Posterior cingulate gyrus (tissue), 11 donors: ENCODE data around the gene SNX21.
"Not testable (repeated sequence)": the region's sequence is repeated elsewhere in the genome, so short reads cannot be mapped to it uniquely, and the experiment has no call there.

Experiments
- DNase-seq, 10 donors: peaks; one replicate each; pipeline versions ENCODE4 v3.0.0 to v3.0.0-alpha.2; 2020 to 2021; ENCODE audit warnings: mixed read lengths in 3 of 10
- intact Hi-C: fragments of 100-400 bp; cut with DNase I; formaldehyde crosslinking; loops from one replicate; pipeline ENCODE4 v1.15.1; 2023

Gene SNX21

DNA sequence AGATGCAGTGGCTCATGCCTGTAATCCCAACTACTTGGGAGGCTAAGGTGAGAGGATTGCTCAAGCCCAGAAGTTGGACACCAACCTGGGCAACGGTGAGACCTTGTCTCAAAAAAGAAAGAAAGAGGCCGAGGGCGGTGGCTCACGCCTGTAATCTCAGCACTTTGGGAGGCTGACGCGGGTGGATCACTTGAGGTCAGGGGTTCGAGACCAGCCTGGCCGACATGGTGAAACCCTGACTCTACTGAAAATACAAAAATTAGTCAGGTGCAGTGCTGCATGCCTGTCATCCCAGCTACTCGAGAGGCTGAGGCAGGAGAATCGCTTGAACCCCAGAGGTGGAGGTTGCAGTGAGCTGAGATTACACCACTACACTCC lies 40.5 kb downstream of the SNX21 start:
- intact Hi-C loops, DNase-seq: not testable (repeated sequence)

DNA sequence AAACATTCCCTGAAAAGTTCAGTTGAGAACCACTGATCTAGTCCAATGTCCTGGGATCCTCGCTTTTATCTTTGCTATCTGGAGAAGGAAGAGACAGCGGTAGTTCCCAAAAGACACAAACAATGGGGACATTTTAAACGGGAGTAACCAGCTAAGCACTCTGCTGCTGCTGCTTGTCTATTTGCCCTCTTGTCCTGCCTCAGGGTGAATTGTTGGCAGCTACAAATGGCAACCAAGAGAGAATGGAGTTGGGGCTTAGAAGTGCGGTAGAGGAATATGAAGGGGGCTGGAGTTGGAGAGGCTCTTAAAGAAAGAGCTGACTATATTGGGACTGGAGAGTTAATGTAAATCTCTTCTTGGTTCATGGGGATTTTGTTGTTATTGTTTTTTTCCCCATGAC lies 41.0 kb downstream of the SNX21 start:
- no peak for DNase-seq
- intact Hi-C loops, result no loop called here

DNA sequence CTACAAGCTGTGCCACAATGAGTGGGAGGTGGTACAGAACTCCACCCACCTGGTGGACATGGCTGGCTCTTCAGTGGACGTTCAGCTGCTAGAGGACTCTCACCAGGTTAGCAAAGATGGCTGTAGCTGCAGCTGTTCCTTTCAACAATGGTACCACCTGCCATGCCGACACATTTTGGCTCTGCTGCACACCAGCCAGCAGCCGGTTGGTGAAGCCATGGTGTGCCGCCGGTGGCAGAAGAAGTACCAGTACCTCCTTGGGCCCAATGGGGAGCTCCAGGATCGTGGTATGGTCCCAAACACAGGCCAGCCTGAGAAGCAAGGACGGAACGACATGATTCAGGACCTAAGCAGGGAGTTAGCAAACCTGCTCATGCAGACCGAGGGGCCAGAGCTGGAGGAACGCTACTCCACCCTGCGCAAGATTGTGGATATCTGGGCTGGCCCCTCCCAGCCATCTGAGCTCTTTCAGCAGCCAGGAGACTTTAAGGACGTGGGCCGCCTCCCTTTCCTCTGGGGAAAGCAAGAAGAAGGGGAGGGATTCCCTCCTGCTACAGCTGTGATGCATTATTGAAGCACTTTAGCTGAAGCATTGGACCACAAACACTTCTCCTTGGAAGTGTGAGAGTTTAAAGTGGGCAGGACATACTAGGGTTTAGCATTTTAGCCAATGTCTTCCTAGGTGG lies 44.6 kb downstream of the SNX21 start:
- intact Hi-C loops, result no loop called here

DNA sequence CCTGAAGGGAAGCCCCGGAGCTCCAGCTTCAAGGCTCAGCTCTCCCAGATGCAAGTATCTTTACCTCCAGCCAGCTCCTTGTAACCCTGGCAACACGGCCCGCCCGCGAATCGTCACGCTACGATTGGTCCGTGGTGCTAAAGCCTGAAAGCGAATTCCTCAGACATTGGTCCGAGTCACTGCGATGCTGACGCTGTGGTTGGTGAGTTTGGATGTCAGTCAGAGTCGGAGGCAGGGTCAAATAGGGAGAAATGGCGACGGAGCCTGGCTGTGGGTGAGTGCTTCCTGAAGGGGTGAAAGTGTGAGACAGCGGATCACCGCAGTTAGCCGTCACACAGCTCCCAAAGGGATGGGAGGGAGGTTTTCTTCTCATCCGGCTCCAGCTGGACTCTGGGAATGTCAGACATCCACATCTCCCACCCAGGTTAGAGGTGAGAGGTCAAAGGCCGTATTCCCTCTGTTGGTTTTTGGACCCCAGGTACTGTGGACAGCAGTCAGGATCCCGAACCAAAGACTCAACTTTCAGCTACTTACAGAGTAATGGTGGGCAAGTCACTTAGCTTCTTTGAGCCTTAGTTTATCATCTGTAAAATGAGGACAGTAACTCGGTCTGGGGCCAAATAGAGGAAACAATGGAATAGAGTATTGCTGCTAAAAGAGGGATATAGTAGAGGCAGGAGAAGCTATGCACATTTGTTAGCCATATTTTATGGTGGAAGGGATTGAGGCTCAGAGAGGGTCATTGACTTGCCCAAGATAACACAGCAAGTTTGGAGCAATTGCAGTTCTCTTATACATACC lies 47.6 kb downstream of the SNX21 start, which contains the start of gene ZSWIM1:
Gene ZSWIM1, plus strand, starts transcription at position 240 of the 801 bp plus-strand sequence. CDS start 1,366 bp downstream, outside the sequence.
- intact Hi-C loops, result loop anchor here (1.0 kb wide), 1 partner anchor 24 kb away; the partner anchor contains the start of genes ACOT8 and ZSWIM3
- peak; percentile 98 to 100 (median 100) for DNase-seq

More for the DNA sequence above, 44.6 kb downstream of the SNX21 start:
- peak in 3 of 10 donors; percentile 11 to 88 (median 53) for DNase-seq

DNA sequence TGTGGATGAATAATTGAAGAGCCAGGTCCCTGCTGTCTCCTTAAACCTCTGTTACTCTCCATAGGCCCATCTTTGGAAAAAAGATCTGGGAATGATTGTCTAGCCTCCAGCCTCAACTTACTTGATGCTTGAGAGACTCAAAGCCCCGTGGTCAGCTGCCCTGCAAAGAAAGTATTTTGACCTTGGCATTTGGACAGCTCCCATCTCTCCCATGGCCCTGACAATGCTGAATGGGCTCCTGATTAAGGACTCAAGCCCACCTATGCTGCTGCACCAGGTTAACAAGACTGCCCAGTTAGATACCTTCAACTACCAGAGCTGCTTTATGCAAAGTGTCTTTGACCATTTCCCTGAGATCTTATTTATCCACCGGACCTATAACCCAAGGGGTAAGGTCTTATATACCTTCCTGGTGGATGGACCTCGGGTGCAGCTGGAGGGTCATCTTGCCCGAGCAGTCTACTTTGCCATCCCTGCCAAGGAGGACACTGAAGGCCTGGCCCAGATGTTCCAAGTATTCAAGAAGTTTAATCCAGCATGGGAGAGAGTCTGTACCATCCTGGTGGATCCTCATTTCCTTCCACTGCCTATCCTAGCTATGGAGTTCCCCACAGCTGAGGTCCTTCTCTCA lies 49.0 kb downstream of the SNX21 start:
- peak in 1 of 10 donors; percentile 65 for DNase-seq
- intact Hi-C loops, result no loop called here

DNA sequence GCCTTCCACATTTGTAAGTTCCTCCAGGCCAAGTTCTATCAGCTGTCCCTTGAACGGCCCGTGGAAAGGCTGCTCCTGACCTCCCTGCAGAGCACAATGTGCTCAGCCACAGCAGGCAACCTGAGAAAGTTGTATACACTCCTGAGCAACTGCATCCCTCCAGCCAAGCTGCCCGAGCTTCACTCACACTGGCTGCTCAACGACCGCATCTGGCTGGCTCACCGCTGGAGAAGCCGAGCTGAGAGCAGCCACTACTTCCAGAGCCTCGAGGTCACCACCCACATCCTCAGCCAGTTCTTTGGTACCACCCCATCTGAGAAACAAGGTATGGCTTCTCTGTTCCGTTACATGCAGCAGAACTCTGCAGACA lies 49.5 kb downstream of the SNX21 start:
- peak in 1 of 10 donors; percentile 50 for DNase-seq
- intact Hi-C loops, result no loop called here

DNA sequence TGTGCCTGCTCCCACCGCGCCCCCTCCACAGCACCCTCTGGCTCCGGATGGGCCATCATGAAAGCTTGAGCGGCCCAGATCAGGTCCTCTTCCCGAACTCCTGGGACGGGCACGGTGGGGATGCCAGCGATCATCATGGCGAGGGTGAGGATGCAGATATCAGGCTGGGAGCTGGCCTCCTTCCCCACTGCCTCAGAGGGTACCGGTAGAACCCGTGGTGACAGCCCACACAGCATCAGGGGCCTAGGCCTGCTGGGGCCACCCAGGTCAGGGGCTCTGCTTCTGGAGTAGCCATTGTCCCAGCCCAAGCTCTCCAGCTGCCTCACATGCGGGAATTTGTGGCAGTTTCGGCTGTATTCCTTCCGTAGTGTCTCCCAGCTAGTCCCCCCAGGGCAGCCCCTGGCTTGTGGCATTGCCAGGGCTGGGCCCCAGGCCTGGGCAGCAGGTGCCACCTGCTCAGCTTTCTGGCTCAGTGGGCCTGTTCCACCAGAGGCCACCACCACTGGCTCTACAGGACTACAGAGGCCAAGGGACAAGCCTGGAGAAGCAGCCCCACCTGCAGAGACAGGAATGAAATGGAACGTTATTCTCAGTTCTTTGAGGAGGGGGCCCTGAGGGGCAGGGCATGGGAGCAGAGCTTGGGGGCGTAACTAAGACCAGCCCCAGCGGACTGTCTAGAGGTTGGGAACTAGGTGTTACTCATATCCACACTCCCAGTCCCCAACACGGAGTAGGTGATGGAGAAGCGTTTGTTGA lies 53.2 kb downstream of the SNX21 start:
- intact Hi-C loops, result no loop called here
- DNase-seq, result peak in 1 of 10 donors; percentile 64

DNA sequence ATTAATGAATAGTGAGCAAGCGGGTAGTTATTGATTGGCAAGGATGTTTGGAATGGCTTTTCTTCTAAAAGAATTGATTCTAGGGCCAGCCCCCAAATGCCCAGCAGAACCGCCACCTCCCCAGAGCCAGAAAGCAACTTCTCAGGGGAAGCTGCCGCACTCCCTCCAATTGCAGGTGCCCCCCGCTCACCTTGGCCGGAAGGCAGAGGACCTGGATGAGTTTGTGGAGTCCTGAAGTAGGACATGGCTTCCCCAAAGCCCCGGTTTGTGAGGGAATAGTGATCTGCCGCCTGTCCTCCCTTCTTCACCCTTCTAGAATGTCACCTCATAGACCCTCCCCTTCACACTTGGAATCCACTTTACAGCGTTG lies 53.7 kb downstream of the SNX21 start, which contains the start of gene SPATA25:
Gene SPATA25, minus strand, starts transcription at position 277 of the 370 bp plus-strand sequence. Its CDS starts 32 bp downstream, at position 245.
- intact Hi-C loops, result no loop called here
- DNase-seq, result peak in 1 of 10 donors; percentile 50

DNA sequence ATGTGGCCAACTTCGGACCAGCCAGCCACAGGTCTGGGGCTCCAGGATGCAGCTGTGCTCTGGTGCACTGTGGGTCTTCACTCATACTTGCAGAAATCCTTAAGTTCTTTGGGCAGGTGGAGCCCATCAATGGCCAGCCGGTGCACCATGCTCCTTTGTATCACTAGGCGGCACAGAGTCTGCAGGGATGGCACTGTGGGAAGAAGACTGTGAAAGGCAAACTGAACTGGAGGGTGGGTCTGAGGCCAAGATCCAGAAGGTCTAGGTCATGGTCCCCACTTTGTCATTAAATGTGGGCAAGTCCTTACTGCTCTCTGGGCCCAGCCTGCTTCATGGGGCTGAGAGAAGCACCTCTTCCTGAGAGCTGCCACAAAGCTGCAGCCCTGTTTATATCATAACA lies 55.1 kb downstream of the SNX21 start:
- peak in 1 of 10 donors; percentile 47 for DNase-seq
- intact Hi-C loops, result no loop called here

DNA sequence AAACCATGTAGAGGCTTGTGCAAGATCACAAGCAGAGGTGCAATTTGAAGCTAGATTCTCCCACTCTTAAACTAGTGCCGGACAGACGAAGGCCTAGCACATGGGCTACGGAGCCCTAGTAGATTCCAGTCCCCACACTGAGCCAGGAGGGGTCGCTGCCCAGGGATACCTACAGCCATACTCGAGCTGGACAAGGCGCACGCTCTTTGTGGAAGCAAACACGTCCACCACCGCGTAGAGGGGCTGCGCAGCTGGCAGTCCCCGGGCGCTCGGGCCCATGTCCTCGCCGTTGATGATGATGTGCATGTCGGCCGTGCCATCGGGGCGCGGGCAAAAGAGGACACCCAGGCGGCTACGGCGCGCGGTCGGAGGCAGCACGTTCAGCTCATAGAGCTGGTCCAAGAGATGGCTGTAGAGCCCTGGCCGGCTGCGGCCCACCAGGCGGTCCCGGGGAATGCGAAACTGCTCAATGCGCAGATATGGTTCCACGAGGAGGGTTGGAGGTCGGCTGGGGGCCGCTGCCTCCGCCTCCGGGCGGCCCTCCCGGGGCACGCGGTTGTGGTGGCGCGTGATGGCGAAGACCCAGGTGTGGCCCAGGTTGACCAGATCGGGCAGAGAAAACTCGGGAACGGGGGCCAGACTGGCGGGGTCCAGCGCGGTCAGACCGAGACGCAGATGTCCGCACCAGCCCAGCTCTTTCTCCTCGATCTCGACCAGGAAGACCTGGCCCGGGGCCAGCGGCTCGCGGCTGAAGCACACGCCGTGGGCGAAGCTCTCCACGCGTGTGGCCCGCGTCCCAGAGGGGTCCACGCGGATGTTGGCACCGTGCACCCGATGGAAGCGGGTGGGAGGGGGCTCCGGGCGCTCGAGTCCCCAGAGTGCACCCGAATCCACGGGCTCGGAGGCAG lies 56.7 kb downstream of the SNX21 start:
- intact Hi-C loops, result loop anchor here (2.0 to 5.0 kb wide), 2 partner anchors 42 to 78 kb away; partner anchors contain the start of genes PCIF1 and UBE2C
- peak; percentile 49 to 96 (median 73) for DNase-seq

DNA sequence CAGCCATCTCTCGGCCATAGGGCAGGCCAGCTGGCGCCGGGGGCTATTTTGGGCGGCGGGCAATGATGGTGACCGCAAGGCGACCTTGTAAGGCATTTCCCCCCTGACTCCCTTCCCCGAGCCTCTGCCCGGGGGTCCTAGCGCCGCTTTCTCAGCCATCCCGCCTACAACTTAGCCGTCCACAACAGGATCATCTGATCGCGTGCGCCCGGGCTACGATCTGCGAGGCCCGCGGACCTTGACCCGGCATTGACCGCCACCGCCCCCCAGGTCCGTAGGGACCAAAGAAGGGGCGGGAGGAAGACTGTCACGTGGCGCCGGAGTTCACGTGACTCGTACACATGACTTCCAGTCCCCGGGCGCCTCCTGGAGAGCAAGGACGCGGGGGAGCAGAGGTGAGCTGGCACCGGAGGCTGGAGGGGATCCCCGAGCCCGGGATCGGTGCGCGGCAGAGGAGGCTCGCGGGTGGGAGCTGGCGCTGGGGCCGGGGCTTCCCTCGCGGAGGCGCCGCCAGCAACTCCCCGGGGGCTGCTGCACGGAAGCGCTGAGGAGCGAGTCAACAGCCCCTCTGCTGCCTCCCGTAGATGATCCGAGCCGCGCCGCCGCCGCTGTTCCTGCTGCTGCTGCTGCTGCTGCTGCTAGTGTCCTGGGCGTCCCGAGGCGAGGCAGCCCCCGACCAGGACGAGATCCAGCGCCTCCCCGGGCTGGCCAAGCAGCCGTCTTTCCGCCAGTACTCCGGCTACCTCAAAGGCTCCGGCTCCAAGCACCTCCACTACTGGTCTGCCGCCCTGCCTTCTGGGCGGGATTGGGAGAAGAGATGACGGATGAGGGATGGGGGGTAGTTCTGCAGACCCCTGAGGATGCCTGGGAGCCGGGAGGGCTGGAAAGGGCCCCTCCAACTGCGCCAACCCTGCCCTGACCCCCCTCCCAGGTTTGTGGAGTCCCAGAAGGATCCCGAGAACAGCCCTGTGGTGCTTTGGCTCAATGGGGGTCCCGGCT lies 57.7 kb downstream of the SNX21 start, which contains the start of the genes CTSA and NEURL2:
Gene CTSA, plus strand, starts transcription at position 351 of the 999 bp plus-strand sequence. Its CDS starts 234 bp downstream, at position 585.
Gene NEURL2, minus strand, starts transcription at position 224 of the 999 bp plus-strand sequence. Its CDS starts 217 bp downstream, at position 7.
- peak; percentile 87 to 99 (median 94) for DNase-seq
- intact Hi-C loops, result loop anchor here (2.0 to 5.0 kb wide), 2 partner anchors 41 to 78 kb away; partner anchors contain the start of genes PCIF1 and UBE2C

DNA sequence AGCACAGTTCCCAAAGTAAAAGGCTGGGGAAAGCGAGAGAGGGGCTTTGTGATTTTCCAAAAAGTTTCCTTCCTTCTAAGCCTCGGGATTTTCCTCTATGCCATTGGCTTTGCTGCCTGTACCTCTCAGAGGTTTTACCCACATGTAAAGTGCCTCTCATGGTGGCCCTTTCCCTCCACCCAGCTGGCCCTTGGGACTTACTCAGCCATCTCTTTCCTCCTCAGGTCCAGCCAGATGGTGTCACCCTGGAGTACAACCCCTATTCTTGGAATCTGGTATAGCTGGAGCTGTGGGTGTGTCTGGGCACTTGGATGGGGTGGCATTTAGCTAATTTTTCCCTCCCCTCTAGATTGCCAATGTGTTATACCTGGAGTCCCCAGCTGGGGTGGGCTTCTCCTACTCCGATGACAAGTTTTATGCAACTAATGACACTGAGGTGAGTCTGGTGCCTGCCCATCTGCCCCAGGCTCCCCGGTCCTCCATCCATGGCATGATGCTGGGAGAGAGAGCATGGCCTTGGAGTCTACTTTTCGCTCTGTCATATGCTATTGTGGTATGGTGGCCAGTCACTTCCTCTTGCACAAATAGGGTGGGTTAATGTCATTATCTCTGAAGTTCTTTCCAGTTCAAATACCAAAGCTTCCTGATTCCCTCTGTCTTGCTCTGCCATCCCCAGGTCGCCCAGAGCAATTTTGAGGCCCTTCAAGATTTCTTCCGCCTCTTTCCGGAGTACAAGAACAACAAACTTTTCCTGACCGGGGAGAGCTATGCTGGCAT lies 58.6 kb downstream of the SNX21 start:
- DNase-seq, result peak in 3 of 10 donors; percentile 10 to 49 (median 25)
- intact Hi-C loops, result loop anchor here (5.0 kb wide), 1 partner anchor 40 kb away; the partner anchor contains the start of gene PCIF1
